ENCODE results near the gene CACNA1E.

GRCh38 chr1:181779343-181779742, 296.0 kb downstream of the CACNA1E start:
- TF ChIP-seq ZFP3 (CRISPR knock-in tag; IDR thresholded peaks at IDR 0.05) (no peak), OSR1 (CRISPR knock-in tag; IDR thresholded peaks at IDR 0.05) (no peak), PPARA (CRISPR knock-in tag; IDR thresholded peaks at IDR 0.05; ENCODE audit: borderline replicate concordance) (no peak), ZC3H10 (CRISPR knock-in tag; IDR thresholded peaks at IDR 0.05) (no peak), PATZ1 (CRISPR knock-in tag; IDR thresholded peaks at IDR 0.05; ENCODE audit: borderline replicate concordance) (no peak), ISL1 (CRISPR knock-in tag; IDR thresholded peaks at IDR 0.05) (no peak)

Measured in SK-N-SH treated with all-trans-retinoic acid at 6 μM for 48 hours (cell line).